ENCODE results near the gene LYG1. TPM values are rescaled to one million over a fixed set of nuclear protein-coding genes. Genes with fewer than 3 reads are reported as not detected.
"Not testable (repeated sequence)": the region's sequence is repeated elsewhere in the genome, so short reads cannot be mapped to it uniquely, and the experiment has no call there.

Gene LYG1
- total RNA-seq (1 to 10 TPM; 1.0 to 1.1 TPM), polyA plus RNA-seq (not detected)

DNA sequence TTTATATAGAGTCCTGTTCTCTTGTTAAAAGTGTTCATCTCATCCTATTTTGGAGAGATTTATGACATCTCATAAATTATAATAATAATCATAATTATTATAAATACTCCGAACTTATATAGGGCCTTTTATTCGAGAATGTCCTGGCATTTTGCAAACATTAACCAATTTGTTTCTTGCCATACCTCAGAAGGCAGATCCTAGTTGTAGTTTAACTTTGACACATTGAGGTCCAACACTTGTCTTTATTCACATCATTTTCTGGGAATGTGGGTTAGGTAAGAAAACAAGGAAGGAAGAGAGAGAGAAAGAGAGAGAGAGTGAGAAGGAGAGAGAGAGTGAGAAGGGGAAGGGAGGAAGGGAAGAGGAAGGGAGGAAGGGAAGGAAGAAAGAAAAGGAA, at the start of gene LYG1:
TSS of gene LYG1 (minus strand) at position 101 of the 400 bp plus-strand sequence. CDS start 5,527 bp downstream, outside the sequence.
- DNase-seq; H3K27me3 ChIP-seq (ENCODE audit: insufficient read depth, low read length, poor library complexity, severe bottlenecking); H3K4me1 Mint-ChIP-seq; H3K36me3 ChIP-seq (ENCODE audit: insufficient read depth, low read length); H3K9me3 Mint-ChIP-seq; H3K27ac ChIP-seq (ENCODE audit: low read depth, low read length); POLR2A ChIA-PET; CTCF ChIA-PET; H3K4me1 ChIP-seq (ENCODE audit: insufficient read depth, low read length); H3K4me3 Mint-ChIP-seq; H3K4me3 ChIP-seq (ENCODE audit: low read length); H3K27me3 Mint-ChIP-seq; H3K9me3 ChIP-seq (ENCODE audit: low read length): not testable (repeated sequence)
- H3K27ac Mint-ChIP-seq, result peak within 1 kb of the TSS in 1 of 8 donors; percentile 9
- H3K36me3 Mint-ChIP-seq, result peaks cover 10 to 35% (median 22%) of the 10 kb centered on the region in 3 donors

DNA sequence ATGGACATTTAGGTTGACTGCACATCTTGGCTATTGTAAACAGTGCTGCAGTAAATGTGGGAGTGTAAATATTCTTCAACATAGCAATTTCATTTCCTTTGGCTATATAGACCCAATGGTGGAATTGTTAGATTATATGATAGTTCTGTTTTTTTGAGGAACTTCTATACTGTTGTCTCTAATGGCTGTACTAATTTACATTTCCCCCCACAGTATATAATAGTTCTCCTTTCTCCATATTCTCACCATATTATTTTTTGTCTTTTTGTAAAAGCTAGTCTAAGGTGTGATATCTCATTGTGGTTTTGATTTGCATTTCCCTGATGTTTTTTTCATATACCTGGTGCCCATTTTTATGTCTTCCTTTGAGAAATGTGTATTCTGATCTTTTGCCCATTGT, 49.2 kb upstream of the LYG1 start:
- peak overlapping the region in 1 of 7 donors; percentile 3 for H3K4me3 Mint-ChIP-seq
- H3K36me3 Mint-ChIP-seq, result peaks cover 0 to 6% (median 1%) of the 10 kb centered on the region in 3 donors
- Histone ChIP-seq H3K4me1 (ENCODE audit: insufficient read depth, low read length) (peaks cover 46% of the 10 kb centered on the region), H3K9me3 (ENCODE audit: low read length) (no peaks in the 10 kb centered on the region), H3K36me3 (ENCODE audit: insufficient read depth, low read length) (no peaks in the 10 kb centered on the region), H3K4me3 (ENCODE audit: low read length) (no peak overlapping the region), H3K27me3 (ENCODE audit: insufficient read depth, low read length, poor library complexity, severe bottlenecking) (no peaks in the 10 kb centered on the region), H3K27ac (ENCODE audit: low read depth, low read length) (no peak overlapping the region)
- CTCF ChIA-PET, result no interaction called here
- no peaks in the 10 kb centered on the region for H3K27me3 Mint-ChIP-seq
- H3K9me3 Mint-ChIP-seq, result no peaks in the 10 kb centered on the region
- POLR2A ChIA-PET, result no interaction called here
- H3K4me1 Mint-ChIP-seq, result peaks cover 60 to 86% (median 77%) of the 10 kb centered on the region in 3 donors
- H3K27ac Mint-ChIP-seq, result peak overlapping the region in 5 of 8 donors; percentile 7 to 79 (median 43)
- no peak for DNase-seq

DNA sequence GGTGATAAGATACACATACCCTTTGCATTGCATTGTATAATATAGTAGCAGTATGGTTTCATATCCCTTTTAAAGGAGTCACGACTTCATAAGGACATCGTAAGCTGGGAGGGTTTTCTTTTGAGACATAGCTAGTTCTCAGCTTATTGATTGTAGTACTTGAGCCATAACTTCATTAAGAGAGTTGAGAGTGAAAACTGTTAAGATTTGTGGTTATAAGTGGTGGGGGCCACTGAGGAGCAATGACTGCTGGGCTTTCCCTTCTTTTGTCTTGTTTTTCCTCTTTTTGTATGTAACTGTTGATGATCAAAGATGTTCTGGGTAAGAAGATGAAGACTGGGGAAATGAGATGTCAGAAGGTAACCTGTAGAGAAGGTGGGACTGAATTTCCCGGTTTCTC, 47.2 kb upstream of the LYG1 start:
- DNase-seq, result no peak
- peaks cover 0 to 11% (median 3%) of the 10 kb centered on the region in 3 donors for H3K36me3 Mint-ChIP-seq
- CTCF ChIA-PET, result interaction anchor here (1.6 kb wide), 1 partner anchor 142 kb away, joined by 3 read pairs; the partner anchor contains the start of gene REV1
- no peaks in the 10 kb centered on the region for H3K36me3 ChIP-seq (ENCODE audit: insufficient read depth, low read length)
- H3K4me3 ChIP-seq (ENCODE audit: low read length), result no peak overlapping the region
- peaks cover 48 to 83% (median 62%) of the 10 kb centered on the region in 3 donors for H3K4me1 Mint-ChIP-seq
- H3K4me1 ChIP-seq (ENCODE audit: insufficient read depth, low read length), result peaks cover 39% of the 10 kb centered on the region
- H3K9me3 Mint-ChIP-seq, result no peaks in the 10 kb centered on the region
- H3K27ac ChIP-seq (ENCODE audit: low read depth, low read length), result no peak overlapping the region
- POLR2A ChIA-PET, result interaction anchor here (0.7 kb wide), 1 partner anchor 12 kb away, joined by 4 read pairs; the partner anchor contains the start of gene TXNDC9
- H3K27ac Mint-ChIP-seq, result peak overlapping the region; percentile 11 to 88 (median 38)
- no peaks in the 10 kb centered on the region for H3K9me3 ChIP-seq (ENCODE audit: low read length)
- peak overlapping the region in 1 of 7 donors; percentile 6 for H3K4me3 Mint-ChIP-seq
- no peaks in the 10 kb centered on the region for H3K27me3 Mint-ChIP-seq
- H3K27me3 ChIP-seq (ENCODE audit: insufficient read depth, low read length, poor library complexity, severe bottlenecking), result no peaks in the 10 kb centered on the region

GRCh38 chr2:99346218-99346617, 45.2 kb upstream of the LYG1 start:
- ChIA-PET POLR2A (no interaction called here), CTCF (no interaction called here)
- Mint-ChIP-seq H3K36me3 (peaks cover 0 to 18% (median 1%) of the 10 kb centered on the region in 3 donors), H3K27me3 (no peaks in the 10 kb centered on the region), H3K9me3 (no peaks in the 10 kb centered on the region), H3K4me3 (no peak overlapping the region), H3K27ac (peak overlapping the region in 2 of 8 donors; percentile 8 to 21), H3K4me1 (peaks cover 52 to 87% (median 72%) of the 10 kb centered on the region in 3 donors)
- no peaks in the 10 kb centered on the region for H3K27me3 ChIP-seq (ENCODE audit: insufficient read depth, low read length, poor library complexity, severe bottlenecking)
- H3K4me1 ChIP-seq (ENCODE audit: insufficient read depth, low read length), result peaks cover 38% of the 10 kb centered on the region
- no peaks in the 10 kb centered on the region for H3K36me3 ChIP-seq (ENCODE audit: insufficient read depth, low read length)
- DNase-seq, result no peak
- no peak overlapping the region for H3K27ac ChIP-seq (ENCODE audit: low read depth, low read length)
- no peaks in the 10 kb centered on the region for H3K9me3 ChIP-seq (ENCODE audit: low read length)
- no peak overlapping the region for H3K4me3 ChIP-seq (ENCODE audit: low read length)

DNA sequence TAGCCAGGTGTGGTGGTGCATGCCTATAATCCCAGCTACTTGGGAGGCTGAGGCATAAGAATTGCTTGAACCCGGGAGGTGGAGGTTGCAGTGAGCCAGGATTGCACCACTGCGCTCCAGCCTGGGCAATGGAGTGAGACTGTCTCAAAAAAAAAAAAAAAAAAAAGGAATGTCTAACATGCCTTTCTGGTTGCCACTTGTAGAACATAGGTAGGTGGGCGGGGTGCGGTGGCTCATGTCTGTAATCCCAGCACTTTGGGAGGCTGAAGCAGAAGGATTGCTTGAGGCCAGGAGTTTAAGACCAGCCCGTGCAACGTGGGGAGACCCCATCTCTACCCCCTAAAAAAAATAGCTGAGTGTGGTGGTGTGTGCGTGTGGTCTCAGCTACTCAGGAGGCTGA, 44.4 kb upstream of the LYG1 start:
- H3K4me1 ChIP-seq (ENCODE audit: insufficient read depth, low read length), result peaks cover 33% of the 10 kb centered on the region
- POLR2A ChIA-PET; H3K9me3 Mint-ChIP-seq; H3K27ac Mint-ChIP-seq; H3K4me3 ChIP-seq (ENCODE audit: low read length); H3K27me3 Mint-ChIP-seq; H3K4me3 Mint-ChIP-seq; H3K36me3 ChIP-seq (ENCODE audit: insufficient read depth, low read length); H3K9me3 ChIP-seq (ENCODE audit: low read length); CTCF ChIA-PET; DNase-seq; H3K27me3 ChIP-seq (ENCODE audit: insufficient read depth, low read length, poor library complexity, severe bottlenecking); H3K27ac ChIP-seq (ENCODE audit: low read depth, low read length): not testable (repeated sequence)
- Mint-ChIP-seq H3K36me3 (peaks cover 0 to 18% (median 1%) of the 10 kb centered on the region in 3 donors), H3K4me1 (peaks cover 50 to 86% (median 69%) of the 10 kb centered on the region in 3 donors)

GRCh38 chr2:99342536-99342935, 41.5 kb upstream of the LYG1 start:
- peaks cover 22% of the 10 kb centered on the region for H3K4me1 ChIP-seq (ENCODE audit: insufficient read depth, low read length)
- Mint-ChIP-seq H3K27ac (peak overlapping the region in 3 of 8 donors; percentile 42 to 83 (median 78)), H3K27me3 (no peaks in the 10 kb centered on the region), H3K9me3 (no peaks in the 10 kb centered on the region), H3K4me1 (peaks cover 38 to 57% (median 56%) of the 10 kb centered on the region in 3 donors), H3K36me3 (peaks cover 0 to 18% (median 1%) of the 10 kb centered on the region in 3 donors), H3K4me3 (no peak overlapping the region)
- H3K4me3 ChIP-seq (ENCODE audit: low read length), result no peak overlapping the region
- POLR2A ChIA-PET, result no interaction called here
- H3K9me3 ChIP-seq (ENCODE audit: low read length), result no peaks in the 10 kb centered on the region
- no peak overlapping the region for H3K27ac ChIP-seq (ENCODE audit: low read depth, low read length)
- CTCF ChIA-PET, result no interaction called here
- H3K36me3 ChIP-seq (ENCODE audit: insufficient read depth, low read length), result no peaks in the 10 kb centered on the region
- H3K27me3 ChIP-seq (ENCODE audit: insufficient read depth, low read length, poor library complexity, severe bottlenecking), result no peaks in the 10 kb centered on the region
- no peak for DNase-seq

- CTCF ChIA-PET, result no interaction called here
- H3K36me3 ChIP-seq (ENCODE audit: insufficient read depth, low read length), result no peaks in the 10 kb centered on the region
- no peak overlapping the region for H3K4me3 Mint-ChIP-seq
- H3K27me3 Mint-ChIP-seq, result no peaks in the 10 kb centered on the region
- no peaks in the 10 kb centered on the region for H3K9me3 Mint-ChIP-seq
- POLR2A ChIA-PET, result no interaction called here
- no peak for DNase-seq
- peaks cover 0 to 13% (median 1%) of the 10 kb centered on the region in 3 donors for H3K36me3 Mint-ChIP-seq
- no peaks in the 10 kb centered on the region for H3K9me3 ChIP-seq (ENCODE audit: low read length)
- no peaks in the 10 kb centered on the region for H3K27me3 ChIP-seq (ENCODE audit: insufficient read depth, low read length, poor library complexity, severe bottlenecking)
- peaks cover 30 to 46% (median 45%) of the 10 kb centered on the region in 3 donors for H3K4me1 Mint-ChIP-seq
- peaks cover 17% of the 10 kb centered on the region for H3K4me1 ChIP-seq (ENCODE audit: insufficient read depth, low read length)
- no peak overlapping the region for H3K4me3 ChIP-seq (ENCODE audit: low read length)
- H3K27ac ChIP-seq (ENCODE audit: low read depth, low read length), result no peak overlapping the region
- H3K27ac Mint-ChIP-seq, result peak overlapping the region in 2 of 8 donors; percentile 35 to 40
These were observed 39.8 kb upstream of the LYG1 start for GRCh38 chr2:99340669-99341236.

DNA sequence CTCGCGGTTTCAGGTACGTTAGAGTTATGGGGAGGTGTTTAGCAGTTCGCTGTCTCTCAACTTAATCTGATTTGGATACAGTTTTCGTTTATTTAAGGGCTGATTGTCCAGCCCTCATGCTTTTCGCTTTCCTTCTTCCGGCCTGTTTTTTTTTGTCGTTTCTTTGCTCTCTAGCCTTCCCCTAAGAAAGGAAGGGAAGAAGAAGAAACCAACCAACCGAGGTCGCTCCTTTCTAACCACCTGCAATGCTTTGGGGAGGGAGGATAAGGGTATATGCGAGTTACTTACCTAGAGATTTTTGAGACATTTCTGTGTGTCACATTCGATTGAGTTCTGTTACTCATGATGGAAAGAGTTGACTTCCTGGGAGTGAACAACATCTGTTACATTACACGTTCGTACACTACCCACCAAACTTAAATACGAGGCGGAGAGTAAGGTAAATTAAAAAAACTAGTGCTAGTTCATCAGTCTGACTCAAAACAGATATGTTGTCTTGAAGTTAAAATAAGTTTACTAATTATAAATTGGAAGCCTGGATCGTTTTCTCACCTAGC, 37.1 kb upstream of the LYG1 start:
- no peaks in the 10 kb centered on the region for H3K9me3 ChIP-seq (ENCODE audit: low read length)
- no peak overlapping the region for H3K4me3 Mint-ChIP-seq
- H3K4me3 ChIP-seq (ENCODE audit: low read length), result peak overlapping the region; percentile 79
- H3K36me3 ChIP-seq (ENCODE audit: insufficient read depth, low read length), result no peaks in the 10 kb centered on the region
- H3K27ac Mint-ChIP-seq, result no peak overlapping the region
- H3K27ac ChIP-seq (ENCODE audit: low read depth, low read length), result peak overlapping the region; percentile 75
- H3K27me3 ChIP-seq (ENCODE audit: insufficient read depth, low read length, poor library complexity, severe bottlenecking), result no peaks in the 10 kb centered on the region
- DNase-seq, result peak in 1 of 5 donors; percentile 0
- H3K4me1 ChIP-seq (ENCODE audit: insufficient read depth, low read length), result peaks cover 37% of the 10 kb centered on the region
- H3K9me3 Mint-ChIP-seq, result no peaks in the 10 kb centered on the region
- H3K36me3 Mint-ChIP-seq, result peaks cover 0 to 14% (median under 1%) of the 10 kb centered on the region in 3 donors
- peaks cover 29 to 49% (median 36%) of the 10 kb centered on the region in 3 donors for H3K4me1 Mint-ChIP-seq
- no peaks in the 10 kb centered on the region for H3K27me3 Mint-ChIP-seq
- POLR2A ChIA-PET, result interaction anchor here (1.1 to 2.8 kb wide), 3 partner anchors 22 to 183 kb away, joined by 5 to 10 read pairs (median 10); partner anchors contain the start of genes LIPT1, REV1 and TSGA10
- CTCF ChIA-PET, result interaction anchor here (0.9 to 2.1 kb wide), 3 partner anchors 28 to 158 kb away, joined by 3 to 5 read pairs (median 3); partner anchors contain the start of gene REV1
